Dermis microvascular lymphatic vessel endothelial cell (primary cell): ENCODE results near the gene SIK3. TPM values are rescaled to one million over a fixed set of nuclear protein-coding genes. Genes with fewer than 3 reads are reported as not detected.
"Not testable (repeated sequence)": the region's sequence is repeated elsewhere in the genome, so short reads cannot be mapped to it uniquely, and the experiment has no call there.

Experiments
- DNase-seq, 2 donors: peaks; one replicate each; pipeline versions ENCODE4 v3.0.0 to v3.0.0-alpha.2; 2010; ENCODE audit warnings: low read depth in 2 of 2
- total RNA-seq: library from RNA; depleted of rRNA; stranded (reverse); fragments of >200 nt; gene quantifications from 2 replicates; pipeline ENCODE4 v1.2.1, GENCODE V29; 2014

Gene SIK3
- total RNA-seq: 6.4 and 11.4 TPM in 2 replicates

GRCh38 chr11:117098269-117099232 is at the start of gene SIK3:
SIK3 (minus strand) TSS chr11:117098428; CDS start chr11:117098415, 13 bp downstream.
- peak; percentile 93 to 94 for DNase-seq

DNA sequence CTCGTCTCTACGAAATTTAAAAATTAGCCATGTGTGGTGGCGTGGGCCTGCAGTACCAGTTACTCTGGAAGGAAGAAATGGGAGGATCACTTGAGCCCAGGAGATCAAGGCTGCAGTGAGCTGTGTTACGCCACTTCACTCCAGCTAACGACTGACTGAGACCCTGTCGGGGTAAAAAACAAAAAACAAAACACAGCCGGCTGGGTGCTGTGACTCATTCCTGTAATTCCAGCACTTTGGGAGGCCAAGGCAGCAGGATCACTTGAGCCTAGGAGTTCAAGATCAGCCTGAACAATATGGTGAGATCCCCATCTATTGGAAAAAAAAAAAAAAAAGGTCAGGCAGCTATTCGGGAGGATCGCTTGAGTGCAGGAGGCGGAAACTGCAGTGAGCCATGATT is 48.3 kb upstream of the SIK3 start:
- peak in 1 of 2 donors; percentile 3 for DNase-seq

- peak in 1 of 2 donors; percentile 67 for DNase-seq
Measured at GRCh38 chr11:117145393-117145761, 47.1 kb upstream of the SIK3 start.

DNA sequence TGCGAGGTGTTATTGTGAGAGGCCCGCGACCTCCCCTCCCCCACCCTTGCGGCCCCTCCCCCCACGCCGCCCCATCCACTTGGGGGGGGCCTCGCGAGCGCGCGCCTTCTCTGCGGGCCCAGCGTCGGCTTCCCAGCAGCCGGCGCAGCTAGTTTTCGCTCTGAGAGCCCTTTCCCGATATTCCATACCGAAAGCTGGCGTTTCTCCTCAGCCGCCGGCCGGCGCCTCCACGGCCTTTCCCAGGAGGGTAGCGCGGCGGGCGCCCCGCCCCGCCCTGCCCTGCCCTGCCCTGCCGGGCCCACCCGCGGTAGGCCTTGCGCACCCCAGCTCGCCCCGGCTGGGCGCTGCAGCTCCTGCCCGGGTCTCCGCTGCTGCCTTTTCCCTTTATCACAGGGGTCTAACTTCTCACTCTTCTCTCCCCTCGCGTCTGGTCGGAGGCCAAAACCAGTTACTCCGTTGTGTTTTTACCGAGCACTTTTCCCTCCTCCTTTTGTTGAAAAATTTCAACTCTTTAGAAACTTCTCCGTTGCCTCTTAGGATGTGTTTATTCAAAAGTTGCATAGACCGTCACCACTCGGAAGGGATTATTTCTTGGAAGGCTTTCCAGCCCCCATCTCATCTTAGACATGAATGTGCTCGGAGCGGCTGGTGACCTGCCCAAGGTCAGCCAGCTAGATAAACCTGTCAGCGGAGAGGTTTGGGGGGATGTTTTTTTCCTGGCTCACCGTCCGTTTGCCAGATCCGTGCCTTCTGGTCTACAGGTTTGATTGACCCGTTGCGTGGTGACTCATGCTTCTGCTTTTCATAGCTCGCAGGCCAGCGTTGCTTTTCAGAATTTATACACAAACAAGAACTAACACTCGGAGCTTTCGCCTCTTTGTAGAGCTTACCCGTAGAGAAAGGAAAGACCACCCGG is 46.5 kb upstream of the SIK3 start:
- DNase-seq: peak; percentile 76 to 92

- peak; percentile 87 to 93 for DNase-seq
Measured at GRCh38 chr11:117143871-117144476, 45.7 kb upstream of the SIK3 start, which contains the start of gene PAFAH1B2. PAFAH1B2 (plus strand) TSS chr11:117144287; CDS start chr11:117152448, 8,161 bp downstream.

DNA sequence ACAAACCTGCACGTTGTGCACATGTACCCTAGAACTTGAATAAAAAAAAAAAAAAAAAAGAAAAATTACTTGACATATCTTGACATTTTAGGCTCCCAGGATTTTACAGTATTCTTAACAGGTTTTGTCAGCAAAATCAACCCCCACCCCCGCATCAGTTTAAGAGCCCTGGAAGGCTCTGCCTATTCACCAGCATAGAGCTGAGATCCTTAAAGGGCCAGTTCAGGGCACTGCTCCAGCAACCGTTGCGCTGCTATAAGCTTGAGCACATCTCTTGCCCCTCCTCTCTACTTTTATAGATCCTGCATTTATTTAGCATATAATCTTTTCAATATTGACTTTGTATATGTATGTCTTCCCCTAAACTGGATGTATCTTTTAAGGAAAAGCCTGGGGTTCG is 45.2 kb upstream of the SIK3 start:
- DNase-seq: peak in 1 of 2 donors; percentile 42

DNA sequence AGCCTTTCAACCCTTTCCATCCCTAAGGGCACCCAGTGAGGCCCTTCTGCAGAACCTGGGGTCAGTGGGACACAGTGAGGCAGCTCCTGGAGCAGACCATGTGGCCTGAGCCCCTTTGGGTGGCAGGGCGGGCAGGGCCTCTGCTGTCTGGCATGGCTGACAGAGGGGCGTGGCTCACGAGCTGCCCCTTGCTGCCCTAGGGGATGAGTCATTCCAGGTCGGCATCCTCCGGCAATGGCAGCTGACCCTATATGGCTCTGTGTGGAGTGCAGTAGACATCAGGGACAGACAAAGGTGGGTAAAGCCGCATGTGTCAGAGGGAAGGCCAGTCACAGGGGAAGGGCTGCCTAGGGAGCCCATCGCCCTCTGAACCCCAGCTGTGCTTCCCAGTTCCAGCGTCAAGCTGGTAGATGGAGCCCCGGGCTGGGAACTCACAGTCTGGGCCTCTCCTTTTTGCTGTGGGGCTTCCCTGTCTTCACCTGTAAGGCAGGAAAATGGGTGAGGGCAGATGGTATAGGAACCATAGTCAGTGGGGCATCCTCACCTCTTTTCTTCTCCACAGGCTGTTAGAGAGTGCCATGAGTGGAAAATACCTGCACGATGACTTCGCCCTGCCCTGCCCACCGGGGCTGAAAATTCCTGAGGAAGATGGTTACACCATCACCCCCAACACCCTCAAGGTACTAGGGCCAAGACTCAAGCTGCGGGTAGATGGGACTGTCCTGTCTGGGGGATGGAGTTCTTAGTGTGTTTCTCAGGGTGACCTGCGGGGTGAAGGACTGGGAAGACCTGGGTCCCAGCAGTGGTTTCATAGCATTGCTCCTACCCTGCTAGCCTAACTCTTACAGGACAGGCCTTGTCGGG is 39.2 kb upstream of the SIK3 start:
- DNase-seq: not testable (repeated sequence)

DNA sequence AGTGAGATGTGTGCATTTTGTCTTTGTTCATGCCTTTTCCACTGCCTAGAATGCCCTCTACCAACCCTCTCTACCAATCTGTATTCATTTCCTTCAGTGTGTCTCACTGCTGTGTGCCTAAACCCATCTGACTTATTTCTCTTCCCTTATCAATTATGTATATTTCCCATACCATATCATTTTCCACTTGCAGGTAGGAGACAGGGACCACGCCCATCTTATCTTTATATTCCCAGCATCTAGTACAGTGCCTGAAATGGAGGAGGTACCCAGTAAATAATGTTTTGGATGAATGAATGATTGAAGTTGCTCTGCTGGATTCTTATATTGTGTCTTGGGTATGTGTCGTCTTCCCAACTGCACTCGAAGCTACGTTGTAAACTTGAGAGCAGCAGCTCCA is 36.8 kb upstream of the SIK3 start:
- DNase-seq: not testable (repeated sequence)

DNA sequence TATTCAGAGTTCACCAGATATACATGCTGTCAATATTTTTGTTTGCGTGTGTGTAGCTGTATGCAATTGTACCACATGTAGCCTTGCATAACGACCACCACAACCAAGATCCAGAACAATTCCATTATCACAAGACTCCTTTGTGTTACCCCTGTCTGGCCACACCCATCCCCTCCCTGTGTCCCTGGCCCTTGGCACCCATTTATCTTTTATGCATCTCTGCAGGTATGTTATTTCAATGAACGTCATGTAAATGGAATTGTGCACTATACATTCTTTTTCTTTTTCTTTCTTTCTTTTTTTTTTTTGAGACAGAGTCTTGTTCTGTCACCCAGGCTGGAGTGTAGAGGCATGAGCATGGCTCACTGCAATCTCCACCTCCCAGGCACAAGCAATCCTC is 36.2 kb upstream of the SIK3 start:
- DNase-seq: no peak

GRCh38 chr11:117130879-117131278 is 32.7 kb upstream of the SIK3 start:
- no peak for DNase-seq

DNA sequence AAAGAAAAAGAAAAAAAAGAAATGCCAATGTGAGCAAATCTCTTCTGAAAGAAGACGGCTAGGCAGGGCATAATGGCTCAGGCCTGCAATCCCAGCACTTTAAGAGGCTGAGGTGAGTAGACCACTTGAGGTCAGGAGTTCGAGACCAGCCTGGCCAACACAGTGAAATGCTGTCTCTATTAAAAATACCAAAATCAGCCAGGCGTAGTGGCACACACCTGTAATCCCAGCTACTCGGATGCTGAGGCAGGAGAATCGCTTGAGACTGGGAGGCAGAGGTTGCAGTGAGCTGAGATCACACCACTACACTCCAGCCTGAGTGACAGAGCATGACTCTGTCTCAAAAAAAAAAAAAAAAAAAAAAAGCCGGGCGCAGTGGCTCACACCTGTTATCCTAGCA is 32.2 kb upstream of the SIK3 start:
- not testable (repeated sequence) for DNase-seq

- DNase-seq: no peak
Measured at GRCh38 chr11:117128289-117128688, 30.1 kb upstream of the SIK3 start.

DNA sequence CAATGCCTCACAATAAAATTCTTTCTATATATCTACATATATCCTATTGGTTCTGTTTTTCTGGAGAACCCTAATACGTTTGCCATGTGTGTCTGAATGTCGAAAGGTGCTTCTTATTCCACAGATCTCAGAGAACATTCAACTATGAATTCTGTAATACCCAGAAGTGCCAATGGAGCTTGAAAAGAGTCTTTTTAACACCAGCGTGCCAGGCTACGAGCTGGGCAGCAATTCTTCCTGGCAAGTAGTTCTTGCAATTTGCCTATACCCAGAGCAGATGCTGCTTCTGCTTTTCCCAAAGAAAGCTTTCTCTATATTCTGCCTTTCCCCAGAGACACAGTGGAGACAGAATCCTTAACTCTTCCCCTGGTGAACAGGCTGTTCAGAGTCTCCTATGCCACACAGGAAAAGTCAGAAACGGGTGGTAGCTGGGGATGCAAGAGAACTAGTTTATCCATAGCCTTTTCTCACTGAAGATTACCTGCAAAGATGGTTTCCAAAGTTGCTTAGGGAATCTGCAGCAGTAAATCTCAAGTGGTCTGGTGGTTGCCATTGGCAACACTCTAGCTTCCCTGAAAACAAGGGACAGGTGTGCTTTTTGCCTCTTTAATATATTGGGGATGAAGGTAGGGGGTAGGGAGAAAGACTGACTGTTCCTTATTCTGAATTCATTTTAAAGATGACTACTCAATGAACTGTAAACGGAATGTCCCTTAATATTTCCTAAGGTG is 29.1 kb upstream of the SIK3 start:
- DNase-seq: no peak

DNA sequence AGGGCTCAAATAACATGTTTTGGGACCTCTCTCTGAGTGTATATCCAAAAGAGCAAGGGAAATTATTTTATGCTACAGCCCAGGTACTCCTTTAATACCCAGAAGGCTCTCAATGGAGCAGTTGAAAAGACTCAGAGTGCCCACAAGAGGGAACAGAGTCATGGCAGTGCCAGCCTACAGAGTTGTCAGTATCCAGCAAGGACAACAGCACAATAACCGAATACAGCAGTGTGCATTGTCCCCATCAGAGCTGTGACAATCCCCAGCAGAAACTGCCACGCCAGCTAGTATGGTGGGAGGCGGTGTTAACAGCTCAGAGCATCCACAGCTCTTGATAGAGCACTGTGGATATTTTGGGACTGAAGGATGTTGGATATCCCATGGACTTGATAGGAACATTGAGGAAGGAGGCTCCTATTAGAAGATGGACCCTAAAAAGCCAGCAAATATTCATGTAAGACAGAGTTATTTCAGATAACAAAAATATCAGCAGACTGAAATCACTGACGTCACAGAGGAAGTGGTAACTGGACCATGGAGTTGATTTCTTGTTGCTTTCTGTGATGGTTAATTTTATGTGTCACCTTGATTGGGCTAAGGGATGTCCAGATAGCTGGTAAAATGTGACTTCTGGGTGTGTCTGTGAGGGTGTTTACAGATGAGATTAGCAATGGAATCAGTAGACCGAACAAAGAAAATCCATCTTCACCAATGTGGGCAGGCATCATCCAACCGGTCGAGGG is 28.2 kb upstream of the SIK3 start:
- no peak for DNase-seq

DNA sequence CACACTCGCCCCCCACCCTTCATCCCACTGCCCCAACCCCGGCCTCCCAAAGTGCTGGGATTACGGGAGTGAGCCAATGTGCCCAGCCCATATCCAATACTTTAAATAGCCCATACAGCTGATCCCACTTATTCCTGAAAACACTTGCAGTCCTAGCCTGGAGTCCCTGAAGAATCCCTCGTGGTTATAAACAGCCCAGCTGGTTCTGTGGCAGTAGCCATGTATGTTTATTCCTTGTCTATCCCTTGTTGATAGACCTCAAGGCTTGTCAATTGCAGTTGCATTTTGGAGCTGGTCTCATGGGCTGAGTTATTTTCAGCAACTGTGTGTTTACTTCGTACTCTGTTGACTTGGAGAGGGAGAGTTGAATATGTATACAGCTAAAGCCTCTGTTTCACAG is 24.3 kb upstream of the SIK3 start:
- no peak for DNase-seq

GRCh38 chr11:117121176-117121575 is 22.9 kb upstream of the SIK3 start:
- DNase-seq: no peak

DNA sequence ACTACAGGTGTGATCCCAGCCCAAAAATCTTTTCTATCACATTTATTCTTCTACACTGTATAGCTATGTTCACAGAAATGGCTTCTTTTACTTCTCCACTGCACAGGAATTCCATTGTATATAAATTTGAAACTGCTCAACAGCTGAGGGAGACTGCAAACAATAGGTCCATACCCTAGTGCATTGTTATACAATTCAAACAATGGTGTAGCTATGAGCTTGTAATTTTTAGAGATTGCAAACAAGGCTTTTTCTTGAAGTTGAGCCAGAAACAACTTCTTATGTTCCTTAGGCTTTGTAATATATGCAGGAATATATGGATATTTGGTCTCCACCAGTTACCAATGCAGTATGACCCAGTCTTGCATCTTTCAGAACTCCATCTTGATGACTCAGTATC is 19.5 kb upstream of the SIK3 start:
- peak in 1 of 2 donors; percentile 44 for DNase-seq

GRCh38 chr11:117112939-117113338 is 14.7 kb upstream of the SIK3 start:
- not testable (repeated sequence) for DNase-seq

DNA sequence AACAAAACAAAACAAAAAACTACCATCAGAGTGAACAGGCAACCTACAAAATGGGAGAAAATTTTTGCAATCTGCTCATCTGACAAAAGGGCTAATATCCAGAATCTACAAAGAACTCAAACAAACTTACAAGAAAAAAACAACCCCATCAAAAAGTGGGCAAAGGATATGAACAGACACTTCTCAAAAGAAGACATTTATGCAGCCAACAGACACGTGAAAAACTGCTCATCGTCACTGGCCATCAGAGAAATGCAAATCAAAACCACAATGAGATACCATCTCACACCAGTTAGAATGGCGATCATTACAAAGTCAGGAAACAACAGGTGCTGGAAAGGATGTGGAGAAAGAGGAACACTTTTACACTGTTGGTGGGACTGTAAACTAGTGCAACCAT is 14.3 kb upstream of the SIK3 start:
- DNase-seq: not testable (repeated sequence)
